Karpas-422 (cell line): ENCODE data around the gene RUNX2. TPM values are rescaled to one million over a fixed set of nuclear protein-coding genes. Genes with fewer than 3 reads are reported as not detected.

Experiments
- DNase-seq: peaks from one replicate; pipeline ENCODE4 v3.0.0-alpha.2; 2015
- H2AFZ ChIP-seq: fragments of 200-600 bp; sonication (generic); 2 replicates; pipeline ENCODE4 v1.6.1; 2014; ENCODE audit warnings: antibody characterized with exemption, low read length, mixed read lengths
- H3K27ac ChIP-seq: fragments of 200-600 bp; sonication (generic); 2 replicates; pipeline ENCODE4 v1.5.1; 2014; ENCODE audit warnings: mild to moderate bottlenecking, low read length, moderate library complexity
- H3K27me3 ChIP-seq: fragments of 200-600 bp; sonication (generic); 2 replicates; pipeline ENCODE4 v1.6.1; 2014; ENCODE audit warnings: low read length, mixed read lengths
- H3K36me3 ChIP-seq: fragments of 200-600 bp; sonication (generic); 2 replicates; pipeline ENCODE4 v1.6.1; 2014; ENCODE audit warnings: low read length, mixed read lengths; ENCODE audit not compliant: insufficient read depth
- H3K4me1 ChIP-seq: fragments of 200-600 bp; sonication (generic); 2 replicates; pipeline ENCODE4 v1.6.1; 2014; ENCODE audit warnings: mild to moderate bottlenecking, low read length, mixed read lengths
- H3K4me2 ChIP-seq: fragments of 200-600 bp; sonication (generic); 2 replicates; pipeline ENCODE4 v1.6.1; 2014; ENCODE audit warnings: low read length, low read depth, mild to moderate bottlenecking; ENCODE audit not compliant: poor library complexity, severe bottlenecking
- H3K4me3 ChIP-seq: fragments of 200-600 bp; sonication (generic); 2 replicates; pipeline ENCODE4 v1.5.1; 2014; ENCODE audit warnings: mild to moderate bottlenecking, antibody characterized with exemption, low read length, mixed read lengths
- H3K79me2 ChIP-seq: fragments of 200-600 bp; sonication (generic); 2 replicates; pipeline ENCODE4 v1.6.1; 2014; ENCODE audit warnings: mild to moderate bottlenecking, low read length, mixed read lengths
- H3K9ac ChIP-seq: fragments of 200-600 bp; sonication (generic); 2 replicates; pipeline ENCODE4 v1.6.0; 2014; ENCODE audit warnings: low read length
- H3K9me2 ChIP-seq: fragments of 200-600 bp; sonication (generic), shearing (Covaris generic); replicated peaks from 2 replicates; pipeline ENCODE4 v1.6.0; 2014; ENCODE audit warnings: mild to moderate bottlenecking, low read length, moderate library complexity; ENCODE audit not compliant: insufficient read depth
- H3K9me3 ChIP-seq: fragments of 300-700, 200-600 bp; sonication (generic); 2 replicates; pipeline ENCODE4 v1.6.1; 2014; ENCODE audit warnings: low read length, mixed read lengths
- H4K20me1 ChIP-seq: fragments of 200-600 bp; sonication (generic); 2 replicates; pipeline ENCODE4 v1.6.1; 2014; ENCODE audit warnings: mild to moderate bottlenecking, antibody characterized with exemption, low read length, low read depth; ENCODE audit not compliant: insufficient read depth
- total RNA-seq: library from RNA; depleted of rRNA; stranded (reverse); fragments of >200 nt; shearing (Covaris generic); gene quantifications from 2 replicates; pipeline ENCODE4 v1.2.3, GENCODE V29; 2014; ENCODE audit warnings: low replicate concordance

Gene RUNX2
- total RNA-seq, 1 experiment from 2014 or later: 0.19 TPM

- H3K4me1 ChIP-seq: no peaks in the 10 kb centered on the region
- H3K9me3 ChIP-seq: no peaks in the 10 kb centered on the region
- H3K9ac ChIP-seq: no peak overlapping the region
- no peaks in the 10 kb centered on the region for H3K36me3 ChIP-seq
- no peak for DNase-seq
- H3K27me3 ChIP-seq: no peaks in the 10 kb centered on the region; the same call in 1 of the 2 replicates
- 0 out of 2 replicates have a peak, but pooled peaks cover 9% of the 10 kb centered on the region for H4K20me1 ChIP-seq
- no peak overlapping the region for H2AFZ ChIP-seq
- H3K9me2 ChIP-seq: no peaks in the 10 kb centered on the region
- H3K79me2 ChIP-seq: no peaks in the 10 kb centered on the region
- no peak overlapping the region for H3K4me3 ChIP-seq
- no peak overlapping the region for H3K4me2 ChIP-seq
- no peak overlapping the region for H3K27ac ChIP-seq
Measured at GRCh38 chr6:45365036-45365435, 36.9 kb downstream of the RUNX2 start.

- no peak overlapping the region for H3K4me3 ChIP-seq
- no peaks in the 10 kb centered on the region for H3K9me3 ChIP-seq
- H3K9me2 ChIP-seq: no peaks in the 10 kb centered on the region
Measured at GRCh38 chr6:45366534-45366933, 38.4 kb downstream of the RUNX2 start.

GRCh38 chr6:45367999-45368398 is 39.9 kb downstream of the RUNX2 start:
- Histone ChIP-seq H3K4me2 (no peak overlapping the region), H3K9me2 (no peaks in the 10 kb centered on the region), H3K27me3 (no peaks in the 10 kb centered on the region), H3K9ac (no peak overlapping the region), H3K27ac (no peak overlapping the region), H3K79me2 (no peaks in the 10 kb centered on the region), H3K9me3 (no peaks in the 10 kb centered on the region), H3K4me1 (no peaks in the 10 kb centered on the region), H2AFZ (no peak overlapping the region), H3K36me3 (no peaks in the 10 kb centered on the region), H3K4me3 (no peak overlapping the region), H4K20me1 (0 out of 2 replicates have a peak, but pooled peaks cover 9% of the 10 kb centered on the region)
- no peak for DNase-seq

More at GRCh38 chr6:45366534-45366933, 38.4 kb downstream of the RUNX2 start:
- no peaks in the 10 kb centered on the region for H3K4me1 ChIP-seq
- no peaks in the 10 kb centered on the region for H3K36me3 ChIP-seq
- H3K27ac ChIP-seq: no peak overlapping the region
- no peak overlapping the region for H2AFZ ChIP-seq
- H3K79me2 ChIP-seq: no peaks in the 10 kb centered on the region
- DNase-seq: no peak
- no peaks in the 10 kb centered on the region for H3K27me3 ChIP-seq
- 0 out of 2 replicates have a peak, but pooled peaks cover 9% of the 10 kb centered on the region for H4K20me1 ChIP-seq
- H3K9ac ChIP-seq: no peak overlapping the region
- no peak overlapping the region for H3K4me2 ChIP-seq

GRCh38 chr6:45369870-45370269 is 41.7 kb downstream of the RUNX2 start:
- no peak overlapping the region for H3K4me3 ChIP-seq

GRCh38 chr6:45371924-45372573 is 43.9 kb downstream of the RUNX2 start:
- H2AFZ ChIP-seq: no peak overlapping the region
- no peaks in the 10 kb centered on the region for H3K9me2 ChIP-seq
- H3K36me3 ChIP-seq: no peaks in the 10 kb centered on the region
- no peak overlapping the region for H3K9ac ChIP-seq
- no peak overlapping the region for H3K4me2 ChIP-seq
- H3K4me1 ChIP-seq: peaks cover 16% of the 10 kb centered on the region
- H3K9me3 ChIP-seq: no peaks in the 10 kb centered on the region
- 0 out of 2 replicates have a peak, but pooled peaks cover 1% of the 10 kb centered on the region for H4K20me1 ChIP-seq
- DNase-seq: no peak
- H3K27ac ChIP-seq: no peak overlapping the region
- H3K79me2 ChIP-seq: no peaks in the 10 kb centered on the region
- no peak overlapping the region for H3K4me3 ChIP-seq
- H3K27me3 ChIP-seq: no peaks in the 10 kb centered on the region

More at GRCh38 chr6:45369870-45370269, 41.7 kb downstream of the RUNX2 start:
- H2AFZ ChIP-seq: no peak overlapping the region
- H3K36me3 ChIP-seq: no peaks in the 10 kb centered on the region
- no peaks in the 10 kb centered on the region for H3K4me1 ChIP-seq
- H3K27me3 ChIP-seq: no peaks in the 10 kb centered on the region
- 0 out of 2 replicates have a peak, but pooled peaks cover 5% of the 10 kb centered on the region for H4K20me1 ChIP-seq
- H3K79me2 ChIP-seq: no peaks in the 10 kb centered on the region
- H3K27ac ChIP-seq: no peak overlapping the region
- H3K9ac ChIP-seq: no peak overlapping the region
- no peaks in the 10 kb centered on the region for H3K9me3 ChIP-seq
- H3K4me2 ChIP-seq: no peak overlapping the region
- H3K9me2 ChIP-seq: no peaks in the 10 kb centered on the region
- no peak for DNase-seq

- H4K20me1 ChIP-seq: no peaks in the 10 kb centered on the region
- no peak overlapping the region for H3K27ac ChIP-seq
- H3K9me3 ChIP-seq: no peaks in the 10 kb centered on the region
- no peak overlapping the region for H3K4me3 ChIP-seq
- H3K9me2 ChIP-seq: no peaks in the 10 kb centered on the region
- H3K4me2 ChIP-seq: no peak overlapping the region
- no peak overlapping the region for H3K9ac ChIP-seq
- no peaks in the 10 kb centered on the region for H3K79me2 ChIP-seq
- no peaks in the 10 kb centered on the region for H3K36me3 ChIP-seq
- no peak overlapping the region for H2AFZ ChIP-seq
- DNase-seq: no peak
- no peaks in the 10 kb centered on the region for H3K27me3 ChIP-seq
- H3K4me1 ChIP-seq: peaks cover 34% of the 10 kb centered on the region
Measured at GRCh38 chr6:45375449-45375848, 47.3 kb downstream of the RUNX2 start.

GRCh38 chr6:45376310-45377042 is 48.3 kb downstream of the RUNX2 start:
- Histone ChIP-seq H3K36me3 (no peaks in the 10 kb centered on the region), H3K27me3 (no peaks in the 10 kb centered on the region), H4K20me1 (no peaks in the 10 kb centered on the region), H3K9me3 (no peaks in the 10 kb centered on the region), H3K27ac (no peak overlapping the region), H3K9me2 (no peaks in the 10 kb centered on the region), H2AFZ (peak overlapping the region; percentile 98), H3K4me2 (peak overlapping the region; percentile 92), H3K4me1 (peaks cover 34% of the 10 kb centered on the region), H3K4me3 (peak overlapping the region; percentile 95), H3K79me2 (no peaks in the 10 kb centered on the region), H3K9ac (peak overlapping the region; percentile 87)
- no peak for DNase-seq

GRCh38 chr6:45377043-45377553 is 49.0 kb downstream of the RUNX2 start:
- Histone ChIP-seq H4K20me1 (no peaks in the 10 kb centered on the region), H3K4me1 (peaks cover 34% of the 10 kb centered on the region), H3K27me3 (no peaks in the 10 kb centered on the region), H3K9me3 (no peaks in the 10 kb centered on the region), H3K36me3 (no peaks in the 10 kb centered on the region), H3K27ac (no peak overlapping the region), H2AFZ (peak overlapping the region; percentile 98), H3K9me2 (no peaks in the 10 kb centered on the region), H3K9ac (peak overlapping the region; percentile 87), H3K4me3 (peak overlapping the region; percentile 95), H3K79me2 (no peaks in the 10 kb centered on the region), H3K4me2 (peak overlapping the region; percentile 92)
- DNase-seq: no peak
